GM12865 (cell line): Measurements from ENCODE around the gene TP53AIP1.

Experiments used
- DNase-seq: peaks from one replicate; pipeline ENCODE4 v3.0.0; 2010; ENCODE audit warnings: low read depth
- H3K4me3 ChIP-seq: 2 replicates; pipeline ENCODE4 v1.5.1; 2011; ENCODE audit warnings: mild to moderate bottlenecking, low read depth, low read length, control low read depth
- TF ChIP-seq, protein P1 (sequence below): IDR thresholded peaks from 2 replicates; pipeline ENCODE4 v1.5.1; 2011; ENCODE audit warnings: low read length, control low read depth, low read depth, inconsistent platforms; ENCODE audit not compliant: insufficient read depth; ENCODE audit errors: missing control alignments

TP53AIP1 gene

GRCh38 chr11:128957202-128957482 lies 14.5 kb upstream of the TP53AIP1 start:
- DNase-seq, result no peak
- H3K4me3 ChIP-seq, result no peak overlapping the region
- TF ChIP-seq, protein P1, sequence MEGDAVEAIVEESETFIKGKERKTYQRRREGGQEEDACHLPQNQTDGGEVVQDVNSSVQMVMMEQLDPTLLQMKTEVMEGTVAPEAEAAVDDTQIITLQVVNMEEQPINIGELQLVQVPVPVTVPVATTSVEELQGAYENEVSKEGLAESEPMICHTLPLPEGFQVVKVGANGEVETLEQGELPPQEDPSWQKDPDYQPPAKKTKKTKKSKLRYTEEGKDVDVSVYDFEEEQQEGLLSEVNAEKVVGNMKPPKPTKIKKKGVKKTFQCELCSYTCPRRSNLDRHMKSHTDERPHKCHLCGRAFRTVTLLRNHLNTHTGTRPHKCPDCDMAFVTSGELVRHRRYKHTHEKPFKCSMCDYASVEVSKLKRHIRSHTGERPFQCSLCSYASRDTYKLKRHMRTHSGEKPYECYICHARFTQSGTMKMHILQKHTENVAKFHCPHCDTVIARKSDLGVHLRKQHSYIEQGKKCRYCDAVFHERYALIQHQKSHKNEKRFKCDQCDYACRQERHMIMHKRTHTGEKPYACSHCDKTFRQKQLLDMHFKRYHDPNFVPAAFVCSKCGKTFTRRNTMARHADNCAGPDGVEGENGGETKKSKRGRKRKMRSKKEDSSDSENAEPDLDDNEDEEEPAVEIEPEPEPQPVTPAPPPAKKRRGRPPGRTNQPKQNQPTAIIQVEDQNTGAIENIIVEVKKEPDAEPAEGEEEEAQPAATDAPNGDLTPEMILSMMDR, result no peak

DNA sequence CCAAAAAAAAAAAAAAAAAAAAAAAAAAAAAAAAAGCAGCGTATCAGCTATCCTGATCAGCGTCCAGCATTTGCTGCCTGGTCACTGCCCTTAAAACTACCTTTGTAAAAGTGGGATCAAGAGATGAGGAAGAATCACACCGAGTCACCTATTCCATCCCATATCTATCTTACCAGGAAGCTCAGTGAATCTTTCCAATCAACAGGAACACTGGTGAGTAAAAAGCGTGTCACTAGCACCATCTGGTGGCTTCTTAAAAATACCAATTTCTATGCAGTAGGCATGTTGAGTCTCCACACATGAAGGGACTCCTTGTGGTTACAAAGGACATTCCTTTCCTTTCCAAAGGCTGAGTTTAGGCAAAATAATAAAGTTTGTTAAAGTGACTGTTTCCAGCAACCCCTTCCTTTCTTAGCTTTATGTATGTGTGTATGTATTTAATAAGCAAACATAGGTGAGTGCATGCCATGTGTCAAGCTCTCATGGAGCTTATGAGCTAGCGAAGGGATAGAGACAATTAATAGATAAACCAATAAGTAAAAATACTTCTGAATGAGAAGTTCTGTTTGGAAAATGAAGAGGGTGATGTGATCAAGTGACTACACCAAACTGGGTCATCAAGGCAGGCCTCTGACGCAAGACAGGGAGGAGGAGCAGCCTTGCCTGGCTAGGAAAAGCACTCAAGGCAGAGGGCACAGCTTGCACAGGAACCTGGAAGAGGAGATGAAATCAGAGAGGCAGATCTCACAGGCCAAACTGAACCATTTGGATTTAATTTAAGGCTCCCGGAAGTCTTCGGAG lies 13.9 kb upstream of the TP53AIP1 start:
- TF ChIP-seq, protein P1, result peak; percentile 61
- DNase-seq, result peak; percentile 65
- no peak overlapping the region for H3K4me3 ChIP-seq

GRCh38 chr11:128955636-128956035 lies 13.0 kb upstream of the TP53AIP1 start:
- TF ChIP-seq, protein P1, result no peak
- DNase-seq, result no peak
- H3K4me3 ChIP-seq, result no peak overlapping the region

DNA sequence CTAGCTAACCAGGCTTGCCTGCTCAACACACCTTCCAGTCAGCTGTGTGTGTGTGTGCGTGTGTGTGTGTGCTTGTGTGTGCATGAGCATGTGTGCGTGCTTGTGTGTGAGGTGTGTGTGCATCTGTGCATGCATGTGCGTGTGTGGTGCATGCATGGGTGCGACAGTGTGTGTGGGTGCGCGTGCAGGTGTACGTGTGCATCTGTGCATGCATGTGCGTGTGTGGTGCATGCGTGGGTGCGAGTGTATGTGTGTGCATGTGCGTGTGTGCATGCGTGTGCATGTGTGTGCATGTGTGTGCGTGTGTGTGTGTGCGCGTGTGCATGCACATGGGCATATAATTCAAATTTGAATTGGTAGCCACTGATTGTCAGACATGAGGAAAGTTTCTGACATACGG lies 10.5 kb upstream of the TP53AIP1 start:
- TF ChIP-seq, protein P1, result no peak

DNA sequence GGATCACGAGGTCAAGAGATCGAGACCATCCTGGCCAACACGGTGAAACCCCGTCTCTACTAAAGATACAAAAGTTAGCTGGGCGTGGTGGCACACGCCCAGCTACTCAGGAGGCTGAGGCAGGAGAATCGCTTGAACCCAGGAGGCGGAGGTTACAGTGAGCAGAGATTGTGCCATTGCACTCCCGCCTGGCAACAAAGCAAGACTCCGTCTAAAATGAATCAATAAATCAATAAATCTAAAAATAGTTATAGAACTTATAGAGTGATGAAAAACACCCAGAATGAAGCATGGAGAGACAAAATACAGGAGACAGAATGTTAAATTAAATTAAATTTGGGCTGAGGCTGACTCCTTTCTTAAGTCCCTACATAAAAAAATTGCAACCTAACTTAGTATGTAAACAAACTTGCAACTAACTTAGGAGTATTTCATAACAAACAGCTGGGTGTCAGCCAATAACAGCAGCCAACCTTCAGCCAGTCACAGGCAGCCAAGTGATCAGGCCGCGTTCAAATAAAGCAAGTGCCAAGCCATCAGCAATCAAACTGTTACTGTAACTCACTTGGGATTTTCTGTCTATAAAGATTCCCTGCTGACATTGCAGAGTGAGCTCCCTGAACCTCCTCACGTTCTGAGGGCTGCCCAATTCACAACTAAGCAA lies 7.3 kb upstream of the TP53AIP1 start:
- TF ChIP-seq, protein P1, result no peak
- H3K4me3 ChIP-seq, result no peak overlapping the region
- DNase-seq, result no peak

More for the DNA sequence above, 10.5 kb upstream of the TP53AIP1 start:
- no peak overlapping the region for H3K4me3 ChIP-seq
- no peak for DNase-seq

DNA sequence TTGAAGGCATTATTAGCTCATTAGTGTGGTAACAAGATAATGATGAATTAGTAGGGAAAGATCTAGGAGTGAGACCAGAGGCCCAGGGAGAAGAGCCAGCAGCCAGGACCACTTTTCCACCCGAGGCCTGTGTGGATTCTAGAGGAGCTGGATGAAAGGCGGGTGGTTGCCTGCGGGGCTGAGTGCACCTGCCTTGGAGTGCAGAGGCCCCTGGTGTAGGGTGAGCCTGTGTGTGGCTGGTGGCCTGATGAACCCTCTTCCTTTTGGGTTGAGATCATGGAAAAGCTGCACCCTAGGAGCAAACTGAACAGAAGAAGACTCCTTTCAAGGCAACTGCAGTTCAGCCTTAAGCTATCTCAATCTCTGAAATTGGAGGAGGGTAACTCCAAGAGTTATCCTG lies 5.9 kb upstream of the TP53AIP1 start:
- TF ChIP-seq, protein P1, result peak; percentile 17

More for the DNA sequence above, 5.9 kb upstream of the TP53AIP1 start:
- DNase-seq, result no peak
- H3K4me3 ChIP-seq, result no peak overlapping the region
